GM23338 (cell line): ENCODE results near the gene MYO5C.
"Not testable (repeated sequence)": the region's sequence is repeated elsewhere in the genome, so short reads cannot be mapped to it uniquely, and the experiment has no call there.

Experiments used
- POLR2AphosphoS5 ChIP-seq: IDR thresholded peaks from 2 replicates; pipeline ENCODE4 v1.6.1; 2016; ENCODE audit warnings: antibody characterized with exemption, low read depth
- TF ChIP-seq, protein P1 (sequence below), 2 experiments: fragments of 200-600 bp in 1 of 2; sonication (generic) in 1 of 2; conservative IDR thresholded peaks; 2 replicates each; pipeline versions ENCODE4 v1.5.1 to v1.6.1; 2016 to 2017; ENCODE audit warnings: antibody characterized with exemption in 2 of 2, low read depth in 2 of 2, mild to moderate bottlenecking in 2 of 2, moderate library complexity in 1 of 2

DNA sequence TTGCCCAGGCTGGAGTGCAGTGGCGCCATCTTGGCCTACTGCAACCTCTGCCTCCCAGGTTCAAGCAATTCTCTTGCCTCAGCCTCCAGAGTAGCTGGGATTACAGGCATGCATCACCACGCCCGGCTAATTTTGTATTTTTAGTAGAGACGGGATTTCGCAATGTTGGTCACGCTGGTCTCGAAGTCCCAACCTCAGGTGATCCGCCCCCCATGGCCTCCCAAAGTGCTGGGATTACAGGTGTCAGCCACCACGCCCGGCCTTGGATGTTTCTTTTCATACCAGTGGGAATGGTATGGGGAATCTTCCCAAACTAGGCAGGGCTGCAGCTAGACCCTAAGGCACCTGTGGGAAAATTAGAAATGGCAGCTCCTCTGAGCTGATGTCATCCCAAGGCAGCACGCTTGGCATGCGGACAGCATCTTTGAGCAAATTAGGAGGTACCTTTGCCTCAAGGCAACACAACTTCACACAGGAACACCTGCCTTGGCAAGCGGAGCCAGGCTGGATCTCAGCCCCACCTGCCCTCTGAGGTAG lies 56.5 kb downstream of the MYO5C start:
- TF ChIP-seq, protein P1, sequence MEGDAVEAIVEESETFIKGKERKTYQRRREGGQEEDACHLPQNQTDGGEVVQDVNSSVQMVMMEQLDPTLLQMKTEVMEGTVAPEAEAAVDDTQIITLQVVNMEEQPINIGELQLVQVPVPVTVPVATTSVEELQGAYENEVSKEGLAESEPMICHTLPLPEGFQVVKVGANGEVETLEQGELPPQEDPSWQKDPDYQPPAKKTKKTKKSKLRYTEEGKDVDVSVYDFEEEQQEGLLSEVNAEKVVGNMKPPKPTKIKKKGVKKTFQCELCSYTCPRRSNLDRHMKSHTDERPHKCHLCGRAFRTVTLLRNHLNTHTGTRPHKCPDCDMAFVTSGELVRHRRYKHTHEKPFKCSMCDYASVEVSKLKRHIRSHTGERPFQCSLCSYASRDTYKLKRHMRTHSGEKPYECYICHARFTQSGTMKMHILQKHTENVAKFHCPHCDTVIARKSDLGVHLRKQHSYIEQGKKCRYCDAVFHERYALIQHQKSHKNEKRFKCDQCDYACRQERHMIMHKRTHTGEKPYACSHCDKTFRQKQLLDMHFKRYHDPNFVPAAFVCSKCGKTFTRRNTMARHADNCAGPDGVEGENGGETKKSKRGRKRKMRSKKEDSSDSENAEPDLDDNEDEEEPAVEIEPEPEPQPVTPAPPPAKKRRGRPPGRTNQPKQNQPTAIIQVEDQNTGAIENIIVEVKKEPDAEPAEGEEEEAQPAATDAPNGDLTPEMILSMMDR (conservative IDR thresholded peaks at IDR 0.05; ENCODE audit: low read depth in 2 of 2) = not testable (repeated sequence)
- TF ChIP-seq POLR2AphosphoS5 = not testable (repeated sequence)
